Mammary microvascular endothelial cell (primary cell): ENCODE results near the gene RPL39L. TPM values are rescaled to one million over a fixed set of nuclear protein-coding genes. Genes with fewer than 3 reads are reported as not detected.

Source experiments
- total RNA-seq: library from RNA; depleted of rRNA; stranded (reverse); fragments of >200 nt; gene quantifications from 2 replicates; pipeline ENCODE4 v1.2.3, GENCODE V29; 2015

The RPL39L gene
- 50.4 and 58.6 TPM in 2 replicates for total RNA-seq

GRCh38 chr3:187139126-187139894 lies at the start of gene RPL39L:
Gene RPL39L (minus strand): TSS chr3:187139496. CDS start chr3:187121300, 18,196 bp downstream.

Other genes starting within 250 kb of the RPL39L start
- 25.3 and 26.9 TPM in 2 replicates for gene ST6GAL1, start 209.0 kb downstream of the RPL39L start, total RNA-seq
- gene RTP1, start 58.0 kb upstream of the RPL39L start, total RNA-seq: not detected in 2 replicates
- gene MASP1, start 152.2 kb upstream of the RPL39L start, total RNA-seq: 0.13 TPM in 1 of 2 replicates, not detected in the other
- gene RTP4, start 228.9 kb upstream of the RPL39L start, total RNA-seq: 5.5 and 8.3 TPM in 2 replicates